ENCODE results near the gene ARHGDIA. TPM values are rescaled to one million over a fixed set of nuclear protein-coding genes. Genes with fewer than 3 reads are reported as not detected.
A peak's percentile ranks its signal among the peaks of the same experiment; 100 is the strongest.

Gene ARHGDIA
- total and polyA plus RNA-seq, 8 donors, result 57.1 to 435 (median 151) TPM

- no peaks in the 10 kb centered on the region for H3K27me3 ChIP-seq
- H3K36me3 ChIP-seq, result peaks cover 42 to 72% (median 64%) of the 10 kb centered on the region in 4 donors
- TF ChIP-seq POLR2AphosphoS5 (IDR thresholded peaks at IDR 0.05) (no peak), EP300 (IDR thresholded peaks at IDR 0.05) (no peak), CTCF (IDR thresholded peaks at IDR 0.05) (no peak), POLR2A (IDR thresholded peaks at IDR 0.05) (no peak)
- no peaks in the 10 kb centered on the region for H3K9me3 ChIP-seq
- peaks cover 23 to 42% (median 36%) of the 10 kb centered on the region in 4 donors for H3K4me1 ChIP-seq
- WGBS, 5 donors, result 0 to 1% (median 0%) methylated on average over 1 to 40 of the region's 40 CpGs; no CpG with 5 or more reads in 1 of the 5 donors
- H3K4me3 ChIP-seq, result peak overlapping the region; percentile 77 to 98 (median 93)
- no peak for DNase-seq
- H3K27ac ChIP-seq, result peak overlapping the region; percentile 75 to 96 (median 95)
- intact Hi-C loops (cut with DNase I; ENCODE audit: low total_unique reads), result no loop called here
Measured at GRCh38 chr17:81891303-81891552, 20.1 kb upstream of the ARHGDIA start.

GRCh38 chr17:81890447-81891302, 19.5 kb upstream of the ARHGDIA start:
- H3K36me3 ChIP-seq, result peaks cover 36 to 72% (median 64%) of the 10 kb centered on the region in 4 donors
- H3K4me3 ChIP-seq, result peak overlapping the region; percentile 77 to 98 (median 93)
- WGBS, 5 donors, result 4 to 18% (median 6%) methylated on average over 22 to 69 of the region's 69 CpGs
- no peaks in the 10 kb centered on the region for H3K27me3 ChIP-seq
- H3K27ac ChIP-seq, result peak overlapping the region; percentile 75 to 96 (median 95)
- TF ChIP-seq POLR2AphosphoS5 (IDR thresholded peaks at IDR 0.05) (no peak), EP300 (IDR thresholded peaks at IDR 0.05) (no peak), POLR2A (IDR thresholded peaks at IDR 0.05) (no peak), CTCF (IDR thresholded peaks at IDR 0.05) (no peak)
- peak in 1 of 2 donors; percentile 62 for DNase-seq
- peaks cover 23 to 42% (median 36%) of the 10 kb centered on the region in 4 donors for H3K4me1 ChIP-seq
- H3K9me3 ChIP-seq, result no peaks in the 10 kb centered on the region
- intact Hi-C loops (cut with DNase I; ENCODE audit: low total_unique reads), result no loop called here

GRCh38 chr17:81889602-81890001, 18.5 kb upstream of the ARHGDIA start:
- peaks cover 33 to 72% (median 64%) of the 10 kb centered on the region in 4 donors for H3K36me3 ChIP-seq
- H3K4me3 ChIP-seq, result peak overlapping the region in 2 of 4 donors; percentile 90 to 98
- 79 to 89% (median 86%) methylated on average over 9 of the region's 9 CpGs for WGBS, 5 donors
- H3K27me3 ChIP-seq, result no peaks in the 10 kb centered on the region
- TF ChIP-seq EP300 (IDR thresholded peaks at IDR 0.05) (no peak), POLR2AphosphoS5 (IDR thresholded peaks at IDR 0.05) (no peak), CTCF (IDR thresholded peaks at IDR 0.05) (no peak), POLR2A (IDR thresholded peaks at IDR 0.05) (no peak)
- no peak for DNase-seq
- no peaks in the 10 kb centered on the region for H3K9me3 ChIP-seq
- no peak overlapping the region for H3K27ac ChIP-seq
- peaks cover 23 to 42% (median 36%) of the 10 kb centered on the region in 4 donors for H3K4me1 ChIP-seq
- intact Hi-C loops (cut with DNase I; ENCODE audit: low total_unique reads), result no loop called here

GRCh38 chr17:81888988-81889595, 18.0 kb upstream of the ARHGDIA start:
- Histone ChIP-seq H3K36me3 (peaks cover 33 to 72% (median 64%) of the 10 kb centered on the region in 4 donors), H3K27ac (no peak overlapping the region), H3K4me3 (no peak overlapping the region), H3K27me3 (no peaks in the 10 kb centered on the region), H3K9me3 (no peaks in the 10 kb centered on the region), H3K4me1 (peaks cover 23 to 42% (median 36%) of the 10 kb centered on the region in 4 donors)
- TF ChIP-seq EP300 (IDR thresholded peaks at IDR 0.05), result no peak
- TF ChIP-seq POLR2A (IDR thresholded peaks at IDR 0.05), result no peak
- 90 to 92% (median 91%) methylated on average over 15 to 16 of the region's 16 CpGs for WGBS, 5 donors
- intact Hi-C loops (cut with DNase I; ENCODE audit: low total_unique reads), result no loop called here
- no peak for DNase-seq
